Neural progenitor cell (in vitro differentiated cells): Measurements from ENCODE around the gene RAX. TPM values are rescaled to one million over a fixed set of nuclear protein-coding genes. Genes with fewer than 3 reads are reported as not detected.

ENCODE experiments used
- DNase-seq: peaks from one replicate; pipeline ENCODE4 v3.0.0-alpha.2; 2016; ENCODE audit warnings: low spot score
- H2AFZ ChIP-seq: fragments of 200-600 bp; sonication (generic); replicated peaks from 2 replicates; pipeline ENCODE4 v1.6.1; 2016; ENCODE audit warnings: antibody characterized with exemption
- H3F3A ChIP-seq: fragments of 200-600 bp; sonication (generic); 2 replicates; pipeline ENCODE4 v1.6.1; 2016; ENCODE audit warnings: antibody characterized with exemption, low read depth
- H3K27ac ChIP-seq: fragments of 200-600 bp; sonication (generic); 2 replicates; pipeline ENCODE4 v1.5.1; 2016; ENCODE audit warnings: mild to moderate bottlenecking
- H3K27me3 ChIP-seq: fragments of 200-600 bp; sonication (generic); 2 replicates; pipeline ENCODE4 v1.6.1; 2016; ENCODE audit warnings: mild to moderate bottlenecking, moderate library complexity
- H3K36me3 ChIP-seq: fragments of 200-600 bp; sonication (generic); 2 replicates; pipeline ENCODE4 v1.5.1; 2016
- H3K4me1 ChIP-seq: fragments of 200-600 bp; sonication (generic); 2 replicates; pipeline ENCODE4 v1.6.1; 2016; ENCODE audit warnings: mixed run types
- H3K4me2 ChIP-seq: fragments of 200-600 bp; sonication (generic); 2 replicates; pipeline ENCODE4 v1.6.1; 2016
- H3K4me3 ChIP-seq: fragments of 200-600 bp; sonication (generic); 2 replicates; pipeline ENCODE4 v1.5.1; 2016
- H3K79me2 ChIP-seq: fragments of 200-600 bp; sonication (generic); 2 replicates; pipeline ENCODE4 v1.6.1; 2016; ENCODE audit warnings: low read depth
- H3K9ac ChIP-seq: fragments of 200-600 bp; sonication (generic); 2 replicates; pipeline ENCODE4 v1.6.1; 2016
- H3K9me3 ChIP-seq: fragments of 200-600 bp; sonication (generic); 2 replicates; pipeline ENCODE4 v1.5.1; 2016; ENCODE audit warnings: low read depth
- H4K20me1 ChIP-seq: fragments of 200-600 bp; sonication (generic); 2 replicates; pipeline ENCODE4 v1.6.1; 2016; ENCODE audit warnings: low read depth
- H3K27ac Mint-ChIP-seq: 3 replicates; pipeline ENCODE4 v1.8.0; 2021; ENCODE audit warnings: mixed read lengths
- H3K27me3 Mint-ChIP-seq: 2 replicates; pipeline ENCODE4 v1.8.0; 2022; ENCODE audit warnings: low read depth, mild to moderate bottlenecking, inconsistent platforms, moderate library complexity, mixed read lengths; ENCODE audit not compliant: insufficient read depth
- H3K36me3 Mint-ChIP-seq: 3 replicates; pipeline ENCODE4 v1.8.0; 2021; ENCODE audit warnings: mixed read lengths
- H3K4me1 Mint-ChIP-seq: 3 replicates; pipeline ENCODE4 v1.8.0; 2021; ENCODE audit warnings: mixed read lengths
- H3K4me3 Mint-ChIP-seq: 3 replicates; pipeline ENCODE4 v1.8.0; 2021; ENCODE audit warnings: mild to moderate bottlenecking, moderate library complexity, mixed read lengths
- H3K9me3 Mint-ChIP-seq: 3 replicates; pipeline ENCODE4 v1.8.0; 2020; ENCODE audit warnings: mixed read lengths
- EZH2 ChIP-seq: fragments of 200-600 bp; sonication (generic); IDR thresholded peaks from 2 replicates; pipeline ENCODE4 v1.6.1; 2017; ENCODE audit warnings: antibody characterized with exemption, mild to moderate bottlenecking, moderate library complexity
- EZH2phosphoT487 ChIP-seq: fragments of 200-600 bp; sonication (generic); IDR thresholded peaks from 2 replicates; pipeline ENCODE4 v1.6.1; 2017; ENCODE audit warnings: antibody characterized with exemption
- total RNA-seq: library from RNA; depleted of rRNA; stranded (reverse); fragments of >200 nt; gene quantifications from 2 replicates; pipeline ENCODE4 v1.2.3, GENCODE V29; 2015; ENCODE audit warnings: low replicate concordance
- TF ChIP-seq, protein P1 (sequence below): fragments of 200-600 bp; sonication (generic); IDR thresholded peaks from 2 replicates; pipeline ENCODE4 v1.5.1; 2017; ENCODE audit warnings: antibody characterized with exemption, mild to moderate bottlenecking

Gene RAX
- total RNA-seq, 1 donor from 2014 or later: 20.7 TPM

DNA sequence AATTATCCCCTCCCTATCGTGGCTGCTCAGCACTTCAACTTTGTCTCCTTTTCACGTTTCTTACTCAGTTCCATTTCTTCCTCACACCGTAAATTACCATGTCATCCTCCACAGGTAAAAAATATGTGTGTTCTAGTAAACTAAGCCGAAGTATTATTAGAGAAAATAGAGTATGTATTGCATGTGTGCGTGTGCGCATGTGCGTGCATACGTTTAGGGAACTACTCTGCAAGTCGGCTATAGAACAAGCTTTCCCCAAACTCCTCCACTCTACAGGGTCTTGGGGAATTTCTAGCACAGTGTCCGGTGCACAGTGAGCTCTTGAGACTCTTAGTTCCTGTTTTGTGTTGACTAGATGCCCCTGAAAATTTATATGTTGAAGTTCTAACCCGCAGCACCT lies 9.1 kb upstream of the RAX start:
- no peak overlapping the region for H3K27ac Mint-ChIP-seq
- no peak overlapping the region for H3K9ac ChIP-seq
- no peaks in the 10 kb centered on the region for H3K36me3 ChIP-seq
- H3K27me3 Mint-ChIP-seq: peaks cover 22% of the 10 kb centered on the region
- H3K9me3 ChIP-seq: no peaks in the 10 kb centered on the region
- no peak overlapping the region for H3K27ac ChIP-seq
- peaks cover 93% of the 10 kb centered on the region for H3K27me3 ChIP-seq
- H3K9me3 Mint-ChIP-seq: no peaks in the 10 kb centered on the region
- no peak overlapping the region for H2AFZ ChIP-seq
- no peaks in the 10 kb centered on the region for H4K20me1 ChIP-seq
- peaks cover 1% of the 10 kb centered on the region for H3K36me3 Mint-ChIP-seq
- no peaks in the 10 kb centered on the region for H3K79me2 ChIP-seq
- H3K4me1 Mint-ChIP-seq: no peaks in the 10 kb centered on the region
- H3K4me2 ChIP-seq: no peak overlapping the region
- peaks cover 6% of the 10 kb centered on the region for H3F3A ChIP-seq
- H3K4me1 ChIP-seq: peaks cover 47% of the 10 kb centered on the region
- no peak overlapping the region for H3K4me3 ChIP-seq
- TF ChIP-seq EZH2: no peak
- no peak for TF ChIP-seq EZH2phosphoT487
- TF ChIP-seq, protein P1, sequence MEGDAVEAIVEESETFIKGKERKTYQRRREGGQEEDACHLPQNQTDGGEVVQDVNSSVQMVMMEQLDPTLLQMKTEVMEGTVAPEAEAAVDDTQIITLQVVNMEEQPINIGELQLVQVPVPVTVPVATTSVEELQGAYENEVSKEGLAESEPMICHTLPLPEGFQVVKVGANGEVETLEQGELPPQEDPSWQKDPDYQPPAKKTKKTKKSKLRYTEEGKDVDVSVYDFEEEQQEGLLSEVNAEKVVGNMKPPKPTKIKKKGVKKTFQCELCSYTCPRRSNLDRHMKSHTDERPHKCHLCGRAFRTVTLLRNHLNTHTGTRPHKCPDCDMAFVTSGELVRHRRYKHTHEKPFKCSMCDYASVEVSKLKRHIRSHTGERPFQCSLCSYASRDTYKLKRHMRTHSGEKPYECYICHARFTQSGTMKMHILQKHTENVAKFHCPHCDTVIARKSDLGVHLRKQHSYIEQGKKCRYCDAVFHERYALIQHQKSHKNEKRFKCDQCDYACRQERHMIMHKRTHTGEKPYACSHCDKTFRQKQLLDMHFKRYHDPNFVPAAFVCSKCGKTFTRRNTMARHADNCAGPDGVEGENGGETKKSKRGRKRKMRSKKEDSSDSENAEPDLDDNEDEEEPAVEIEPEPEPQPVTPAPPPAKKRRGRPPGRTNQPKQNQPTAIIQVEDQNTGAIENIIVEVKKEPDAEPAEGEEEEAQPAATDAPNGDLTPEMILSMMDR: no peak
- no peak overlapping the region for H3K4me3 Mint-ChIP-seq
- no peak for DNase-seq

DNA sequence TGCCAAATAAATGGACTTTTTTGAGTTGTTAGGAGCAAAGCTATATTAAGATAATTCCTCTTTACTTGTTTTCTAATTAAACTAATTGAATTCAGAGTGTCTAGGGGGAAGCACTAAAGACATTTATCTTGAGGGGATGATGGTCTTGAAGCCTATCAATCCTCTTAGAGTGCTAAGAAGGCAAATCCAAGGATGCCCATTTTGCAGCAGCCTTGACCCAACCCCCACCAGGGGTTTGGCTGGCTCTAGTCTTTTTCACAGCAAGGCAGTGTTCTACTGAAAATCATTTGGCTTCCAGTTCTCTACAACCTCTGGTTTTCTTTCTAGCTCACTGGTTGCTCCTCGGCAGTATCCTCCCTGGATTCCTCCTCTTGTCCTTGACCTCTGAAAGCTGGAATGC lies 6.5 kb upstream of the RAX start:
- Histone ChIP-seq H3K27ac (no peak overlapping the region), H3K4me3 (no peak overlapping the region), H4K20me1 (peaks cover 12% of the 10 kb centered on the region), H3K9me3 (no peaks in the 10 kb centered on the region), H3F3A (peaks cover 26% of the 10 kb centered on the region), H3K4me2 (no peak overlapping the region), H3K36me3 (no peaks in the 10 kb centered on the region), H2AFZ (no peak overlapping the region), H3K27me3 (peaks cover 82% of the 10 kb centered on the region), H3K4me1 (peaks cover 51% of the 10 kb centered on the region), H3K79me2 (no peaks in the 10 kb centered on the region), H3K9ac (no peak overlapping the region)
- no peak overlapping the region for H3K27ac Mint-ChIP-seq
- DNase-seq: no peak
- H3K9me3 Mint-ChIP-seq: no peaks in the 10 kb centered on the region
- H3K4me1 Mint-ChIP-seq: peaks cover 20% of the 10 kb centered on the region
- no peak overlapping the region for H3K4me3 Mint-ChIP-seq
- H3K36me3 Mint-ChIP-seq: peaks cover 1% of the 10 kb centered on the region
- TF ChIP-seq EZH2 (no peak), EZH2phosphoT487 (no peak)
- TF ChIP-seq, protein P1: no peak
- H3K27me3 Mint-ChIP-seq: peaks cover 41% of the 10 kb centered on the region

DNA sequence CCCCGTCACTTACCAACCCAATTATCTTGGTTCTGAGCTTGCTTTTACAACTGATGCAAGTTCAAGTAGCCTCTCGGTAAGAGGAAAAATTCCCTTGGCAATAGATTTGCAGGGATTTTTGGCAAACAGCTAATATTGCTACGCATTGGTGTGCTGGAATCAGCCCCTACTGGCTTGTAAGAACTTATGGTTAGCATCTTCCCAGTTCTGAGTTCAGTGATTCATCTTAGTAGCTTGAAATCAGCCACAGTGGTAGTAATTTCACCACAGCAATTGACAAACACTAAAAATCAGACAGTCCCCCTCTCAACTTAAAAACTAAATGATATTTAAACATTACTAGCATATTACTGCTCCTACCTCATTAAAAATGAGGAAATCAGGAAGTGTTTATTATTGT lies 5.9 kb upstream of the RAX start:
- Histone ChIP-seq H3K79me2 (no peaks in the 10 kb centered on the region), H3K36me3 (no peaks in the 10 kb centered on the region), H3K9me3 (no peaks in the 10 kb centered on the region), H3K4me1 (peaks cover 51% of the 10 kb centered on the region), H3K4me3 (no peak overlapping the region), H2AFZ (no peak overlapping the region), H3K9ac (no peak overlapping the region), H4K20me1 (peaks cover 14% of the 10 kb centered on the region), H3K27me3 (peaks cover 81% of the 10 kb centered on the region), H3K4me2 (no peak overlapping the region), H3F3A (peaks cover 31% of the 10 kb centered on the region), H3K27ac (no peak overlapping the region)
- Mint-ChIP-seq H3K4me1 (peaks cover 25% of the 10 kb centered on the region), H3K27ac (no peak overlapping the region), H3K36me3 (peaks cover 1% of the 10 kb centered on the region), H3K27me3 (peaks cover 46% of the 10 kb centered on the region), H3K9me3 (no peaks in the 10 kb centered on the region), H3K4me3 (no peak overlapping the region)
- DNase-seq: no peak
- TF ChIP-seq EZH2phosphoT487 (no peak), EZH2 (no peak)
- TF ChIP-seq, protein P1: no peak
